Neural cell (in vitro differentiated cells): ENCODE results near the gene SDSL. TPM values are rescaled to one million over a fixed set of nuclear protein-coding genes. Genes with fewer than 3 reads are reported as not detected.

ENCODE experiments used
- H2AFZ ChIP-seq: fragments of 200-600, 300-800 bp; sonication (generic), shearing (Covaris generic); 2 replicates; pipeline ENCODE4 v1.6.0; 2014; ENCODE audit warnings: low read depth, mild to moderate bottlenecking, antibody characterized with exemption, low read length, moderate library complexity
- H3F3A ChIP-seq: fragments of 200-600 bp; shearing (Covaris generic); 2 replicates; pipeline ENCODE4 v1.6.1; 2016; ENCODE audit warnings: mild to moderate bottlenecking, moderate library complexity, mixed read lengths, antibody characterized with exemption, low read length; ENCODE audit not compliant: insufficient read depth, poor library complexity, severe bottlenecking
- H3K27ac ChIP-seq: fragments of 200-600, 300-800 bp; sonication (generic), shearing (Covaris generic); 2 replicates; pipeline ENCODE4 v1.5.1; 2014; ENCODE audit warnings: mild to moderate bottlenecking, low read length, moderate library complexity
- H3K27me3 ChIP-seq: fragments of 300-800, 200-600 bp; sonication (generic), shearing (Covaris generic); 2 replicates; pipeline ENCODE4 v1.6.0; 2014; ENCODE audit warnings: mild to moderate bottlenecking, low read depth, low read length, moderate library complexity; ENCODE audit not compliant: insufficient read depth
- H3K36me3 ChIP-seq: fragments of 300-800, 200-600 bp; sonication (generic), shearing (Covaris generic); 2 replicates; pipeline ENCODE4 v1.5.1; 2014; ENCODE audit warnings: mild to moderate bottlenecking, antibody characterized with exemption, low read length, moderate library complexity; ENCODE audit not compliant: insufficient read depth
- H3K4me2 ChIP-seq: fragments of 300-800, 200-600 bp; sonication (generic), shearing (Covaris generic); 2 replicates; pipeline ENCODE4 v1.6.0; 2014; ENCODE audit warnings: mild to moderate bottlenecking, low read length
- H3K4me3 ChIP-seq: fragments of 300-800, 200-600 bp; sonication (generic), shearing (Covaris generic); 2 replicates; pipeline ENCODE4 v1.5.1; 2014; ENCODE audit warnings: mild to moderate bottlenecking, low read length, moderate library complexity
- H3K79me2 ChIP-seq: fragments of 200-600 bp; shearing (Covaris generic); replicated peaks from 2 replicates; pipeline ENCODE4 v1.6.0; 2014; ENCODE audit warnings: mild to moderate bottlenecking, low read length, moderate library complexity; ENCODE audit not compliant: insufficient read depth
- H3K9ac ChIP-seq: fragments of 300-800, 200-600 bp; sonication (generic), shearing (Covaris generic); 2 replicates; pipeline ENCODE4 v1.6.1; 2016; ENCODE audit warnings: mild to moderate bottlenecking, low read length, mixed read lengths
- H3K9me2 ChIP-seq: fragments of 200-600 bp; shearing (Covaris generic); 2 replicates; pipeline ENCODE4 v1.6.1; 2016; ENCODE audit warnings: mild to moderate bottlenecking, low read length, mixed read lengths; ENCODE audit not compliant: insufficient read depth
- H3K9me3 ChIP-seq: fragments of 200-600, 300-800 bp; sonication (generic), shearing (Covaris generic); 2 replicates; pipeline ENCODE4 v1.6.1; 2016; ENCODE audit warnings: mild to moderate bottlenecking, mixed run types, low read length, moderate library complexity, mixed read lengths
- H4K20me1 ChIP-seq: fragments of 200-600 bp; shearing (Covaris generic); 2 replicates; pipeline ENCODE4 v1.6.1; 2016; ENCODE audit warnings: mild to moderate bottlenecking, mixed run types; ENCODE audit not compliant: insufficient read depth
- EP300 ChIP-seq: fragments of 450-650 bp; conservative IDR thresholded peaks from 2 replicates; pipeline ENCODE4 v1.6.1; 2014; ENCODE audit warnings: antibody characterized with exemption, mild to moderate bottlenecking, moderate library complexity; ENCODE audit not compliant: poor library complexity, severe bottlenecking
- EZH2 ChIP-seq: fragments of 200-600, 300-800 bp; shearing (Covaris generic), sonication (generic); IDR thresholded peaks from 2 replicates; pipeline ENCODE4 v1.6.1; 2014; ENCODE audit warnings: antibody characterized with exemption, low read length, borderline replicate concordance, mild to moderate bottlenecking; ENCODE audit not compliant: insufficient read depth, poor library complexity, severe bottlenecking
- MXI1 ChIP-seq: fragments of 450-650 bp; conservative IDR thresholded peaks from 2 replicates; pipeline ENCODE4 v1.6.1; 2014; ENCODE audit warnings: antibody characterized with exemption, mild to moderate bottlenecking; ENCODE audit not compliant: poor library complexity, severe bottlenecking
- POLR2AphosphoS5 ChIP-seq: IDR thresholded peaks from 2 replicates; pipeline ENCODE4 v1.6.1; 2012
- RAD21 ChIP-seq: fragments of 450-650 bp; conservative IDR thresholded peaks from 2 replicates; pipeline ENCODE4 v1.6.1; 2014; ENCODE audit warnings: antibody characterized with exemption, mild to moderate bottlenecking, moderate library complexity
- SMC3 ChIP-seq: fragments of 450-650 bp; conservative IDR thresholded peaks from 2 replicates; pipeline ENCODE4 v1.6.1; 2014; ENCODE audit warnings: antibody characterized with exemption, mild to moderate bottlenecking, moderate library complexity; ENCODE audit not compliant: poor library complexity
- TAF1 ChIP-seq: IDR thresholded peaks from 2 replicates; pipeline ENCODE4 v1.6.1; 2012; ENCODE audit warnings: low read depth
- polyA plus RNA-seq: library from polyadenylated mRNA; depleted of rRNA; stranded (reverse); fragments of >200 nt; gene quantifications from 2 replicates; pipeline ENCODE4 v1.2.3, GENCODE V29; 2014
- TF ChIP-seq, protein P1 (sequence below): fragments of 450-650 bp; IDR thresholded peaks from 2 replicates; pipeline ENCODE4 v1.5.1; 2014; ENCODE audit warnings: antibody characterized with exemption, mild to moderate bottlenecking, moderate library complexity; ENCODE audit not compliant: poor library complexity, severe bottlenecking
- TF ChIP-seq, protein P2 (sequence below): IDR thresholded peaks from 2 replicates; pipeline ENCODE4 v1.6.1; 2012; ENCODE audit warnings: borderline replicate concordance

The SDSL gene
- polyA plus RNA-seq, 1 donor from 2014 or later = 2.7 TPM

GRCh38 chr12:113414519-113415038 lies 7.6 kb upstream of the SDSL start:
- H3K4me3 ChIP-seq = no peak overlapping the region
- H3K79me2 ChIP-seq = no peaks in the 10 kb centered on the region
- H3K36me3 ChIP-seq = no peaks in the 10 kb centered on the region
- no peaks in the 10 kb centered on the region for H3F3A ChIP-seq
- no peak overlapping the region for H3K27ac ChIP-seq
- no peaks in the 10 kb centered on the region for H3K9me3 ChIP-seq
- H2AFZ ChIP-seq = no peak overlapping the region
- no peak overlapping the region for H3K9ac ChIP-seq
- no peaks in the 10 kb centered on the region for H3K27me3 ChIP-seq
- no peak overlapping the region for H3K4me2 ChIP-seq
- H3K9me2 ChIP-seq = no peaks in the 10 kb centered on the region
- no peak for TF ChIP-seq MXI1
- TF ChIP-seq, protein P1, sequence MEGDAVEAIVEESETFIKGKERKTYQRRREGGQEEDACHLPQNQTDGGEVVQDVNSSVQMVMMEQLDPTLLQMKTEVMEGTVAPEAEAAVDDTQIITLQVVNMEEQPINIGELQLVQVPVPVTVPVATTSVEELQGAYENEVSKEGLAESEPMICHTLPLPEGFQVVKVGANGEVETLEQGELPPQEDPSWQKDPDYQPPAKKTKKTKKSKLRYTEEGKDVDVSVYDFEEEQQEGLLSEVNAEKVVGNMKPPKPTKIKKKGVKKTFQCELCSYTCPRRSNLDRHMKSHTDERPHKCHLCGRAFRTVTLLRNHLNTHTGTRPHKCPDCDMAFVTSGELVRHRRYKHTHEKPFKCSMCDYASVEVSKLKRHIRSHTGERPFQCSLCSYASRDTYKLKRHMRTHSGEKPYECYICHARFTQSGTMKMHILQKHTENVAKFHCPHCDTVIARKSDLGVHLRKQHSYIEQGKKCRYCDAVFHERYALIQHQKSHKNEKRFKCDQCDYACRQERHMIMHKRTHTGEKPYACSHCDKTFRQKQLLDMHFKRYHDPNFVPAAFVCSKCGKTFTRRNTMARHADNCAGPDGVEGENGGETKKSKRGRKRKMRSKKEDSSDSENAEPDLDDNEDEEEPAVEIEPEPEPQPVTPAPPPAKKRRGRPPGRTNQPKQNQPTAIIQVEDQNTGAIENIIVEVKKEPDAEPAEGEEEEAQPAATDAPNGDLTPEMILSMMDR = no peak
- TF ChIP-seq SMC3 = no peak
- TF ChIP-seq, protein P2, sequence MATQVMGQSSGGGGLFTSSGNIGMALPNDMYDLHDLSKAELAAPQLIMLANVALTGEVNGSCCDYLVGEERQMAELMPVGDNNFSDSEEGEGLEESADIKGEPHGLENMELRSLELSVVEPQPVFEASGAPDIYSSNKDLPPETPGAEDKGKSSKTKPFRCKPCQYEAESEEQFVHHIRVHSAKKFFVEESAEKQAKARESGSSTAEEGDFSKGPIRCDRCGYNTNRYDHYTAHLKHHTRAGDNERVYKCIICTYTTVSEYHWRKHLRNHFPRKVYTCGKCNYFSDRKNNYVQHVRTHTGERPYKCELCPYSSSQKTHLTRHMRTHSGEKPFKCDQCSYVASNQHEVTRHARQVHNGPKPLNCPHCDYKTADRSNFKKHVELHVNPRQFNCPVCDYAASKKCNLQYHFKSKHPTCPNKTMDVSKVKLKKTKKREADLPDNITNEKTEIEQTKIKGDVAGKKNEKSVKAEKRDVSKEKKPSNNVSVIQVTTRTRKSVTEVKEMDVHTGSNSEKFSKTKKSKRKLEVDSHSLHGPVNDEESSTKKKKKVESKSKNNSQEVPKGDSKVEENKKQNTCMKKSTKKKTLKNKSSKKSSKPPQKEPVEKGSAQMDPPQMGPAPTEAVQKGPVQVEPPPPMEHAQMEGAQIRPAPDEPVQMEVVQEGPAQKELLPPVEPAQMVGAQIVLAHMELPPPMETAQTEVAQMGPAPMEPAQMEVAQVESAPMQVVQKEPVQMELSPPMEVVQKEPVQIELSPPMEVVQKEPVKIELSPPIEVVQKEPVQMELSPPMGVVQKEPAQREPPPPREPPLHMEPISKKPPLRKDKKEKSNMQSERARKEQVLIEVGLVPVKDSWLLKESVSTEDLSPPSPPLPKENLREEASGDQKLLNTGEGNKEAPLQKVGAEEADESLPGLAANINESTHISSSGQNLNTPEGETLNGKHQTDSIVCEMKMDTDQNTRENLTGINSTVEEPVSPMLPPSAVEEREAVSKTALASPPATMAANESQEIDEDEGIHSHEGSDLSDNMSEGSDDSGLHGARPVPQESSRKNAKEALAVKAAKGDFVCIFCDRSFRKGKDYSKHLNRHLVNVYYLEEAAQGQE = no peak
- TF ChIP-seq EZH2 = no peak
- no peak for TF ChIP-seq EP300
- TF ChIP-seq POLR2AphosphoS5 = no peak
- TF ChIP-seq TAF1 = no peak
- TF ChIP-seq RAD21 = no peak
- no peaks in the 10 kb centered on the region for H4K20me1 ChIP-seq

GRCh38 chr12:113416091-113416754 lies 6.0 kb upstream of the SDSL start:
- no peak overlapping the region for H3K9ac ChIP-seq
- no peak overlapping the region for H3K4me2 ChIP-seq
- H3K9me3 ChIP-seq = no peaks in the 10 kb centered on the region
- H4K20me1 ChIP-seq = no peaks in the 10 kb centered on the region
- no peaks in the 10 kb centered on the region for H3K9me2 ChIP-seq
- H3K27me3 ChIP-seq = no peaks in the 10 kb centered on the region
- H3K36me3 ChIP-seq = no peaks in the 10 kb centered on the region
- H3F3A ChIP-seq = no peaks in the 10 kb centered on the region
- TF ChIP-seq EZH2 (no peak), SMC3 (no peak), POLR2AphosphoS5 (no peak), EP300 (no peak), MXI1 (no peak), TAF1 (no peak), RAD21 (no peak)
- TF ChIP-seq, protein P2 = no peak
- TF ChIP-seq, protein P1 = no peak
- H3K27ac ChIP-seq = no peak overlapping the region
- H2AFZ ChIP-seq = no peak overlapping the region
- no peak overlapping the region for H3K4me3 ChIP-seq
- no peaks in the 10 kb centered on the region for H3K79me2 ChIP-seq
